ENCODE measurements around the gene CNGA3.

- TF ChIP-seq POLR2A (IDR thresholded peaks at IDR 0.05) (no peak), CTCF (IDR thresholded peaks at IDR 0.05 in 4 of 5, conservative IDR thresholded peaks at IDR 0.05 in 1 of 5) (no peak)
Measured at GRCh38 chr2:98426771-98427170, 80.5 kb downstream of the CNGA3 start.

Measured in gastrocnemius medialis (tissue), 4 donors.